Inferior parietal cortex (tissue), 1 donor: ENCODE results near the gene SRGAP2B.
"Not testable (repeated sequence)": the region's sequence is repeated elsewhere in the genome, so short reads cannot be mapped to it uniquely, and the experiment has no call there.

ENCODE experiments used
- DNase-seq: peaks from one replicate; pipeline ENCODE4 v3.0.0-alpha.2; 2016; ENCODE audit errors: extremely low spot score

Gene SRGAP2B

DNA sequence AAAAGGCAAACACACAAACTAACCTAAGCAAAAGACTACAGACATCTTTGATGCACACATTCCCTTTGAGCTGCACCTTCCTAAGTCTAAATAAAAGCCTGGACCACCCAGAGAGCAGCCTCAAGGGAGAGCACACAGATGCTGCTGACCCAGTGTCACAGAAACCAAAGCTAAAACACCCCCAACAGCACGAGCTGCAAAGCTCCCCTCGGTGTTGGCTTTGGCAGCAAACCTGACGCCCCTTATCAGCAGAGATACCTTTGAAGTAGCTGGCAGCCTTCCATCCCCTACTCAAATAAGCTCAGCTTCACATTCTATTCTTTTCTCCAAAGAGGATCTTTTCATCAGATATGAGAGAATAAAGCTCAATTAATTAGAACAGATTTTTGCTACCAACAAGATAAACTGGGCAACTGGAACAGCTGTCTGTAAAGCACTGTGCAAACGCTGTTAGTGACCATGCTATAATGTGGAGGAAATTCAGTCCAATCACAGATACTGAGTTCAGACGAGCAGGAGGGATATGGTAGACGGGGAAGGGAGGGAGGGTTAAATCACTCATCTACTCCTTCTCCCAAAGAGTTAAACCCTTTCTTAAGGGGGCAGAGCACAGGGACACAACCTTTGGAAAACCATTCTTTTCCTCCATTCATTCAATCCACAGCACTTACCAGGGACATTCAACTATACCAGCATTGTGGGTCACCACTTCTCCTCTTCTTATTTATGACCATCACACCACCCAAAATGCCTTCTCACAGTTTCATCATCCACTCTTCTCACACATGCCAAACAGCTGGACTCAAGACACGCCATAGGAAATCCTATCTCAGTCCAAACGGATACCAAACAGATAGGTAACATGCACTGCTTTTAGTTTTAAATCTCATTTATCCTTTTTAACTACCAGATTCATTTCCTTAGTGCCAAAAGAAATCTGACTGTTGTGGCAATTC lies 148.3 kb downstream of the SRGAP2B start:
- not testable (repeated sequence) for DNase-seq

- not testable (repeated sequence) for DNase-seq
These were observed 153.4 kb downstream of the SRGAP2B start for GRCh38 chr1:144941710-144942109.

- DNase-seq, result not testable (repeated sequence)
These were observed 155.1 kb downstream of the SRGAP2B start for GRCh38 chr1:144940054-144940453.

DNA sequence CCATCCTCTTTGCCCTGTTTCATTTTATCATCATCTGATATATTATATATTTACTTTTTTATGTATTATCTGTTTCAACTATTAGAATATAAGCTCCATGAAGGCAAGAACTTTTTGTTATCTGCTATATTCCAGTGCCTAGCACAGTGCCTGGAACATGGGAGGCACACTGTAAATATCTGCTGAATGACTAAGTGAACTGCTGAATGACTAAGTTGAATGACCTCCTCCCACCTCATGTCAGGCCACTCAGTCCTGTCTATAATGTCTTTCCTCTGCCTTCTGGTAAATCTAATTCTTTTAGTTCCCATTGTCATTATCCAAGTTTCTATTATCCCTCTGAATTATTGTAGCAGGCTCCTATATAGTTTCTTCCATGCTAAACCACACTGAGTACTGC lies 156.5 kb downstream of the SRGAP2B start:
- not testable (repeated sequence) for DNase-seq

DNA sequence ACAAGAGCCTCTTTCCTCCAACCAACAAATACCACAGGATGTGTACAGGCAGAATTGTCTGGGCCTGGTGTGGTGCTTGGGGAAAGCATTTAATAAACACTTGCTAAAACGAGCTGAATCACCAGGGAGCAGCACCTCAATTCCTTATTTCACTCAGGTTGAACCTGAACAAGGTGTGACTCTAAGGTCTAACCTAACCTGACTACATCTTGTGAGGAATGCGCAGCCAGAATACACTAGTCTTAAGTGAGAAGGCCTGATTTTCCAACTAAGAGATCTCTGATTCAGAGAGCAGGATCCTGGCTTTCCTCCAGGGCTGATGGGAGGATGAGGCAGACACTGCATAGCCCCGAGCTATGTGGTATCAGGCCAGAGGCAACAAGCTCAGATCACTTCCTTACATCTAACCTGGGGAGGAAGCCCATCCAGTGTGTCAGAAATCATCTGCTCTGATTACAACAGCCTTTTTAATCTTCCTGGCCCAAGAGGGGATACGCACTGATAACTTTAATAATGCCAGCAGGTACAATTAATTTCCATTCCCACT lies 158.9 kb downstream of the SRGAP2B start:
- DNase-seq, result not testable (repeated sequence)

- DNase-seq, result not testable (repeated sequence)
These were observed 159.8 kb downstream of the SRGAP2B start for GRCh38 chr1:144935310-144935709.

DNA sequence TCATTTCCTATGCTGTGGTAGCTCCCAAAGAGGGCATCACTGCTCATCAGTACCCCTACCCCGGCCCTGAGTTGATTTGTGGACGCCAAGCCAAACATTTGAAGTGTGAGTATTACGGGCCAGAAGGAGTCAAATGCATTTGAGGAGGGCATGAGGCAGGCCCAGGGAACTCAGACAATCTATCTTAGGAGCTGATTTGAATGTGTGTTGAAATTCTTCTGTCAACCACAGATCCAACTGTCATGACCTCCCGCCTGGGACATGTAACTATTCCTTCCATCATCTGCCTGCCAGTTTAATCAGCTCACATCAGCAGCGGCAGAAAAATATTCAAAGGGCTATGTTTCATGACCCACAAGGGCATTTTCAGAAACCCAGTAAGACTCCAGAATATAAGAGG lies 162.1 kb downstream of the SRGAP2B start:
- DNase-seq, result not testable (repeated sequence)

DNA sequence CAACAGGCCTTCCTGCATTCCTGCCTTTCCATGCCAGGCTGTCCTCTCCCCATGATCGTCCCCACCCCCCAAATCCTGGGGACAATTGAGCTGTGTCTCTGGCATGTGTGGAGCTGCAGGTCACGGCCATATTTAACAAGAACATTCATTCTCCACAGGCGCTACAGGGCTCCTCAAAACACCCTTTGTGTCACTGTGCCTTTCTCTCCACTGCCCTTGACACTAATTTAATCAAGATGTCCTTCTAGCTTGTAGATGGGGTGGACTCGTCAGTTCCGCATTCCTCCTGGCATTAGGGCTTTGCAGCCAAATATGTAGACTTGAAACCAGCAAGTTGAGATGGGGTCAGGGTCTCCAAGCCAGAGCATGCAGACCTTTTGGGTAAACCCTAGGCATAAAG lies 163.0 kb downstream of the SRGAP2B start:
- DNase-seq, result not testable (repeated sequence)

- DNase-seq, result not testable (repeated sequence)
These were observed 163.6 kb downstream of the SRGAP2B start for GRCh38 chr1:144931553-144931952.

DNA sequence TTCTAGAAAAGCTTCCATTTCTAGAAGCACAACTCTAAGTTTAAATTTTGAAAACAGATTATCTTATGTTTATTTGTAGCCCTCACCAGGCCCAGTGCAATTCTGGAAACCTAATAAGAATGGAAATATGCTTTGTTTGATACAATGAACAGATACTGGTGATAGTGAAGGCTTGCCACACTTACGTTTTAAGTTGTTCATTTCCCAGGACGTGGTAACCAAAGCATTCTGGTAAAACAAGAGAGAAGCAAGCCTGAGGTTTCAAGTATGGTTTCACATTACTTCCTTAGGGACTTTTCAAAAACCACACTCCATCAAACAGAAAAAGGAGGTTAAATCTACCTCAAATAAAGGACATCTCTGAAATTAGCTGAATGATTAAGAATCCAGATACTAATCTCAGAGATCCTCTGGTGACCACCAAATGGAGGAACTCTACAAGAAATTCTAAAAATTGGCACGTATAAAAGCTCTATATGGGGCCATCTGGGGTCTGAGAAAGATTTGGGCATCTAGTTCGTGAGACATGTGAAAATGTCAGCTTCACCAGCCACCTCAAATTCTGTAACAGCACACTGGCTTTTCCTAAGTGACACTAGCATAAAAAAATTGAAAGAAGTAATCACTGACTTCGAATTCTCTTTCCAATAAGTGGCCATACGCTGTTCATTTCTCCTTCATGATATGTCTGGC lies 164.9 kb downstream of the SRGAP2B start:
- not testable (repeated sequence) for DNase-seq

GRCh38 chr1:144927292-144927691 lies 167.8 kb downstream of the SRGAP2B start:
- not testable (repeated sequence) for DNase-seq

DNA sequence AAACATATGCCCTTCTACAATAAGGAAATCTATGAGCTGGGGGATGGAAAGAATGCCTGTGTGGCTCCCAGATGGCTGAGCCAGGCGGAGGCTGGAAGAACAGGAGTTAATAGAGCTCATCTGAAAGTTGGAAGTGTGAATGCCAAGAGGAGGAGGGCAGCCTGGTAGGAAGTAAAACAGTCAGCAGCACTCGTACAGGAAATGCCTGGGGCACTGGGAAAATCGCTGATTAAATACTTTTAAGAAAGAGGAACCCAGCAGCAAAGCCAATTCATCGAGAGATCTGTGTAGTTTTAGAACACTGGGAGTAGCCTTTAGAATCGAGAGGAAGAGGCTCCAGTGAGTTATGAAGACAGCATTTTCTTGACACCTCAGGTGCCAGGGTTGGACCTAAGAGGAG lies 171.5 kb downstream of the SRGAP2B start:
- DNase-seq, result not testable (repeated sequence)

GRCh38 chr1:144922785-144923184 lies 172.3 kb downstream of the SRGAP2B start:
- DNase-seq, result not testable (repeated sequence)

- DNase-seq, result not testable (repeated sequence)
These were observed 176.0 kb downstream of the SRGAP2B start for GRCh38 chr1:144919106-144919505.

DNA sequence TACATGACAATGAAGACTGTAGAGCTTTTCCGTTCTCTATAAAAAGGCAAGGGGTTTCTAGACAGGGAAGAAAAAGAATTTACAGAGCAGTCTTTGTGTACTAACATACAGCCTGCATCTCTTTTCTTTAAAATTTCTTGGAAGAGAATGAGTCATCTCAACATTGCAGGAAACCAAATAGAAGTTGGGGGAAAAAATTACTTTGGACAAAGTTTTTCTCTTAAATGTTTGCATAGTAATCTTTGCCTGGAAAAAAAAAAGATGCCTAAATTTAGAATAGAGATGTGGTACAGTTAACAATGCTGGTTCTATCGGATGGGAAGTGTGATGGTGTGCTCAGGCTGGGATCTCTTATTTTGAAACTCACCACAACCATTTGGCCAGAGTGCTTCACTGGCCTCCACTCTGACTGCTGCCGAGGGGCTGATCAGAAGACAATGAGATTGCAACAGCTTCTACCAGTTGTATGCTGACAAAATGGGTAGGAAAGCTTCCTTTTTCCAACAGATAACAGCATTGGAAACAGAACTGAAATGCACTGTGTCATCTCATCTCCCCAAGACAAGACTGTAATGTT lies 177.0 kb downstream of the SRGAP2B start:
- not testable (repeated sequence) for DNase-seq

DNA sequence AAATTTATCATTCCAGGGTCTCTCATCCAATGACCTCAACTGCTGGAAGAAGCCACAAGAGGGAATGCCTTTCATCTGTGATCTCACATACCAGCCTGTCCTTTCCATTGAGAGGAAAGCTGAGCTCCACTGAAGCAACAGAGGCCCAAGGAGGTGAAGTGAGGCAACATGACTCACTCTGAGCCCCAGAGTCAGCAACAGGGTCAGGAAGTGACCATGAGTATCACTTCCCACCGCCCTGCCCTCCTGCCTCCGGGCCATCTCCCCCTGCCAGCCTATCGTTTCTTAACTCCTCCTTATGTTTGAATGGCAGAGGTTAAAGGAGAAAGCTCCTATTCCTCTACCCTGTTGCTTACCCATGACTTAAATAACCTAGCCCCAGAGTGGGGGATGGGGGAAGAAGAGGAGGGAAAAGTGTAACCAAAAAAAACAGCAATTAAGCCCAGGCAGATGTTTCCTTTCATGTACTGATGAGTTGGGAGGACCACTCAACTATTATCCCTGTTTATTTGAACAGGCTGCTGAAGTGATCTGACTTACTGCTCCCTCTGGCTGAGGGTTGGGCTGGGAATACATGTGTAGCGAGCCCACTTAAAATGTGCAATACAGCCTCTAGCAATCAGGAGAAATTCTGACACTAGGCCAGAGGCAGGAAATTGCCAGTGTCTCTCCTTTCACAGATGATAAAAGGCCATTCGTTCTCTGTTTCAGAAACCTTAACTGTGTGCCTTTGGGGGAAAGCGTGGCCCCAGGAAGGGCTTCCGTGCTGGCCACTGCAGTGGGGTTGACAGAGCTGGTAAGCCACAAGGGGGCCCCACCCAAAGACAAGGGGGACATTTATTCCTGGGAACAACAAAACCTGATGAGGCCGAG lies 177.7 kb downstream of the SRGAP2B start:
- not testable (repeated sequence) for DNase-seq

- not testable (repeated sequence) for DNase-seq
These were observed 181.0 kb downstream of the SRGAP2B start for GRCh38 chr1:144913977-144914734.

- not testable (repeated sequence) for DNase-seq
These were observed 181.7 kb downstream of the SRGAP2B start for GRCh38 chr1:144913458-144913857.

DNA sequence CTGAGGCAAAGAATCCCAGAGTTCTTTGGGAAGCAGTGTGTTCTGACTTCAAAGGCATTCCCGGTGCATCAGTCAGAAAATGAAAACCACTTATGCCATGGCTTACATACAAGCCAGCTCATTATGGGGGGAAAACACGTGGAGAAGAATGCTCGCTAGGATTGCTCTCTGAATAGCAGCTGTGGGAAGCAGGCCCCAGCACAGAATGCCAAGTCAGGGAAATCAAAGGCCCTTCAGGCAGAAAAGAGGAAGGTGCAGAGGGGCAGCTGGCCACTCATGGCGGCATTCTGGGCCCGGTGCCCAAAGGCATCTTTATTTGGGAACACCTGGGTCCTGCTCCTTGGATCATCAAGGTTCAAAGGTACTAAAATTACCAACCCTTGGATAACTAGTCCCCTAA lies 184.4 kb downstream of the SRGAP2B start:
- DNase-seq, result not testable (repeated sequence)

- not testable (repeated sequence) for DNase-seq
These were observed 194.3 kb downstream of the SRGAP2B start for GRCh38 chr1:144900841-144901240.
